Stimulated activated CD4-positive, alpha-beta T cell treated with anti-CD3 and anti-CD28 coated beads, Interleukin-15, amount 100 ng/mL, for 1 hour (primary cell): ENCODE data around the gene VDR.

Experiments used
- DNase-seq, 2 donors: peaks; one replicate each; pipeline ENCODE4 v3.0.0-alpha.2; 2020; ENCODE audit warnings: low read depth in 1 of 2, low spot score in 1 of 2

VDR gene

GRCh38 chr12:47904713-47905709 lies at the start of gene VDR:
TSS of gene VDR (minus strand) at chr12:47904994. CDS start at chr12:47879113, 25,881 bp downstream.
- DNase-seq = peak; percentile 54 to 60

- no peak for DNase-seq
Observed at GRCh38 chr12:47954058-47954457, 49.3 kb upstream of the VDR start.

GRCh38 chr12:47950856-47951468 lies 46.2 kb upstream of the VDR start:
- DNase-seq = no peak

GRCh38 chr12:47949441-47950341 lies 44.9 kb upstream of the VDR start:
- DNase-seq = peak in 1 of 2 donors; percentile 31

GRCh38 chr12:47947341-47947740 lies 42.5 kb upstream of the VDR start:
- DNase-seq = no peak

GRCh38 chr12:47946413-47947323 lies 41.9 kb upstream of the VDR start:
- no peak for DNase-seq

- no peak for DNase-seq
Observed at GRCh38 chr12:47945341-47945728, 40.5 kb upstream of the VDR start.

GRCh38 chr12:47944685-47945340 lies 40.0 kb upstream of the VDR start:
- DNase-seq = no peak

- no peak for DNase-seq
Observed at GRCh38 chr12:47943623-47944340, 39.0 kb upstream of the VDR start.

GRCh38 chr12:47942614-47943225 lies 37.9 kb upstream of the VDR start:
- DNase-seq = no peak

GRCh38 chr12:47941871-47942613 lies 37.2 kb upstream of the VDR start:
- peak in 1 of 2 donors; percentile 30 for DNase-seq

GRCh38 chr12:47941475-47941780 lies 36.6 kb upstream of the VDR start:
- DNase-seq = no peak

GRCh38 chr12:47940773-47941474 lies 36.1 kb upstream of the VDR start:
- DNase-seq = no peak

GRCh38 chr12:47939009-47939601 lies 34.3 kb upstream of the VDR start:
- no peak for DNase-seq

- DNase-seq = no peak
Observed at GRCh38 chr12:47938594-47938993, 33.8 kb upstream of the VDR start.

GRCh38 chr12:47938093-47938492 lies 33.3 kb upstream of the VDR start:
- no peak for DNase-seq

GRCh38 chr12:47935184-47935583 lies 30.4 kb upstream of the VDR start:
- DNase-seq = no peak
